ENCODE results near the gene GOLGA6D.
"Not testable (repeated sequence)": the region's sequence is repeated elsewhere in the genome, so short reads cannot be mapped to it uniquely, and the experiment has no call there.

Gene GOLGA6D

DNA sequence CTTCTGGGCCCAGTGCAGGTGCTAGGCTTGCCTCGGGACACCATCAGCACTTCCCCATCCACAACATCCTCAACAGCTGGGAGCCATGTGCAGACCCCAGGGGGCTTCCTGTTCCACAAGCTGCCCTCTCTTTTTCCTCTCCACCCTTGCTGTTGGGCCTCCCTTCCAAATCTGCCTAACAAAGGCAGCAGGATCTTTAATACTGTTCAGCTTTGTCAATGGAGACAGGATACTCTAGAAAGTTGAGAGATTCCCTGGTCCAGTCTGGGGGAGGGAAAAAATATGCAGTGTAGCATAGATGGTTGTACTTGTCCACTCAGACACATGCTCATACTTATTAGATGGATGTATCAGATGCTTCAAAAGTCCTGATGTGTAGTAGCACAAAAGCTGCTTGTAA, 4.1 kb upstream of the GOLGA6D start:
- not testable (repeated sequence) for DNase-seq (ENCODE audit: low read depth in 2 of 2)

DNA sequence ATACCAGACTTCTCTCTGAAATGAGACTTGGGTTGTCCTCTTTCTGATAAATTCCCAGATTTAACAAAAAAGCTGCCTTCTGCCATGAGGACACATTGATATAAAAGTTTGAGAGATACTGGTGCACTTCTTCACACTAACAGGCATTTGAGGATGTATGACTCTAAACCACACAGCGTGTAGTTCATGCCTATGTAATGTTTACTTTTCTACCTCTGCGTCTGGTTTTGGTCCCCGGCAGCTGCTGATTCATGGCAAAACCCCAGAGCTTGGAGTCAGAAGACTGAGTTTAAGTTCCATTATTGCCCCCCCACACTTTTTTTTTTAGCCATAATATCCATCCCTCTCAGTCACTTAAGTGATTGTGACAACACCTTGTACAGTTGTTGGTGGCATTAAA, 1.5 kb downstream of the GOLGA6D start:
- not testable (repeated sequence) for DNase-seq (ENCODE audit: low read depth in 2 of 2)

GRCh38 chr15:75293660-75294059, 11.0 kb downstream of the GOLGA6D start:
- DNase-seq (ENCODE audit: low read depth in 2 of 2): not testable (repeated sequence)

GRCh38 chr15:75298541-75299310, 16.1 kb downstream of the GOLGA6D start:
- DNase-seq (ENCODE audit: low read depth in 2 of 2): not testable (repeated sequence)

DNA sequence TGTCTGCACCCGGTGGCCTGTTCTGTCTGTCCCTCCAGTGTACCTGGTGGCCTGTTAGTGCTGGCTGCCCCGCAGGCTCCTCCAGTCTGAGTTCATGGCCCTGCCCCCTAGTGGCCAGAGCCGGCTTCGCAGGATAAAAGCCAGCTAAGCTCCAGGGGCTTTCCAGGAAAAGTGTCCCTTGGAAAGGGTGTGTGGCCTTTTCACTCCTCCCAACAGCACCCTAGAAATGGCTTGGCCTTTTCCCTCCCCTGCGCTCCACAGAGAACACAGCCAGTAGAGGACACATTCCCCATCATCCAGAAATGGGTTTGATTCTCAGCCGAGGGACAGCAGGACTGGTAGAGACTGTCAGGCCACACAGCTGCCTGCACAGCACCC, 16.7 kb downstream of the GOLGA6D start:
- not testable (repeated sequence) for DNase-seq (ENCODE audit: low read depth in 2 of 2)

GRCh38 chr15:75300026-75300425, 17.4 kb downstream of the GOLGA6D start:
- not testable (repeated sequence) for DNase-seq (ENCODE audit: low read depth in 2 of 2)

GRCh38 chr15:75302318-75302717, 19.7 kb downstream of the GOLGA6D start:
- DNase-seq (ENCODE audit: low read depth in 2 of 2): no peak

GRCh38 chr15:75302753-75303152, 20.1 kb downstream of the GOLGA6D start:
- DNase-seq (ENCODE audit: low read depth in 2 of 2): not testable (repeated sequence)

GRCh38 chr15:75306188-75306587, 23.6 kb downstream of the GOLGA6D start:
- DNase-seq (ENCODE audit: low read depth in 2 of 2): no peak

DNA sequence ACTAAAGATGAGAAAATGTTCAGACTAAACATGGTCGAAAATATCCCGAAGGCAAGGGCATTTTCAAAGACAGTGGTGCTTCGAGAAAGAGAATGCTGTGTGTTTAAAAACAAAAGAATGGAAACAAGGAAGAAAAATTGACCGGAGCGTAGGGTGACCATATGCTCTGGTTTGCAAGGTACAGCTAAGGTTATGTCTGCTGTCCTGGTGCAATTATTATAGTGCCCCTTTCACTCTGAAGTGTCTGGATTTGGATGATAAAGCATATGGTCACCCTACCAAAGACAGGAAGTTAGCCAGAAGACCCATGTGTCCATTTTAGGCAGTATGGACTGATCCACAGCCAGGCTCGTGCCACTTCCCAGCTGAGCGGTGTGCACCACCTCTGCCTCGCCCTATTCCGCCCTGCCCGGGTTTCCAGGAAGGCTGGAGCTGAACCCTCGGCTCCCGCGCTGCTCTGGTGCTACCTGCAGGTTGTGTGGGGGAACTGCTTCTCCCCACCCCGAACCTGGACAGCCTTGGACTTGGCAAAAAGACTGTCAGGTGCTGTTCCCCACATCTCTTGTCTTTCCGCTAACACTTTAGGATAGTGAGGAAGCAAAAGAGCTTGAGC, 25.2 kb downstream of the GOLGA6D start:
- no peak for DNase-seq (ENCODE audit: low read depth in 2 of 2)

DNA sequence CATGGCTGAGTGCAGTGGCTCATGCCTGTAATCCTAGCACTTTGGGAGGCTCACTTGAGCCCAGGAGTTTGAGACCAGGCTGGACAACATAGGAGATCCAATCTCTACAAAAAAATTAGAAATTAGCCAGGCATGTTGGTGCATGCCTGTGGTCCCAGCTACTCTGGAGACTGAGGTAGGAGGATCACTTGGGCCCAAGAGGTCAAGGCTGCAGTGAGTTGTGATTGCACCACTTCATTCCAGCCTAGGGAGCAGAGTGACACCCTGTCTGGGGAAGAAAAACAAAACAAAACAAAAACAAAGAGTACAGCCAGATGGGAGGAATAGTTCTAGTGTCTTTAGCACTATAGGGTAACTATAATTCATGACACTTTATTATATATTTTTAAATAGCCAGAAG, 27.1 kb downstream of the GOLGA6D start:
- DNase-seq (ENCODE audit: low read depth in 2 of 2): no peak

DNA sequence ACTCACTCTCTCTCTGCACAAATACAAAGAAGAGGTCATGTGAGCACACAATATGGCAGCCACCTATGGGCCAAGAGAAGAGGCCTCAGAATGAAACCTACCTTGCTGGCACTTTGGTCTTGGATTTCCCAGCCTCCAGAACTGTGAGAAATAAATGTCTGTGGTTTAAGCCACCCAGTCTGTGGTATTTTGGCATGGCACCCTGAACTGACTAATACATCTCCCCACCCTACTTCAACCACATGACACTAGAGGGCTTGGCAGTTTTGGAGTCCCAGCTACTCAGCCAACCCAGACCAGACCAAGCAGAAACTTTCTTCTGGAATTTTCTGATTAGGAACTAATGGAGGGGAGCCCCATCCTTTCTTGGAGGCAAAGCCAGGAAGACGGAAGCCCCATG, 29.9 kb downstream of the GOLGA6D start:
- not testable (repeated sequence) for DNase-seq (ENCODE audit: low read depth in 2 of 2)

DNA sequence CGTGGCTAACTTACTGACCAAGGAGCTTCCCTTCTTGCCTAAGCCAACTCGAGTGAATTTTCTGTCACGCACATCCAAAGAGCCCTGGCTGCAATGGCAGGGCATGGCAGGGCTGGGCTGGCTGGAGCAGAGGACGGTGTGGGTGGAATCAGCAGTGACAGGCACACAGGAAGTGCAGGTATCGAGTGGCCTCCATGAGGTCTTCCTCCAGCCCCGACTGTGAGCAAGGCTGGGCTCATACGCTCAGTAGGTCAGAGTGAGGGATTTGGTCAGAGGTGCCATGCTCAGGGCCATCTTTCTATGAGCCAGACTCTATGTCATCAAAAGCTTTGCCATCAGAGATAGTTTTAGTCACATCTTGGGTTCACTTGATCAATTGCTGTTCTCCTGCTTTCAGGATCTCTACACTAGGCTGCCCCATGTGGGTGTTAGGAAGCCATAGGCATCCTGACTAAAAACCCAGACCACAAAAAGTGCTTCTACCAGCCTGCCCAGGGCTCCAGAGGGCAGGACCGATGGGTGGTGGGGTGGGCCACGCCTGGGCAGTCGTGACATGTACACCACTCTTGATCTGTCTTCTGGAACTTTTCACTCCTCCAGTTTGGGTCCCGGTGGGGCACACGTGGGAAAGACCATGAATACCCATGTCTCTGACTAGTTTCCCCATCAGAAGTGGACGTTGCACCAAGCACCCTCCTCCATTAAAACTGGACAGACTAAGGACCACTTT, 30.6 kb downstream of the GOLGA6D start:
- DNase-seq (ENCODE audit: low read depth in 2 of 2): no peak

- no peak for DNase-seq (ENCODE audit: low read depth in 2 of 2)
Observed at GRCh38 chr15:75314552-75315290, 32.1 kb downstream of the GOLGA6D start.

- DNase-seq (ENCODE audit: low read depth in 2 of 2): not testable (repeated sequence)
Observed at GRCh38 chr15:75319231-75319897, 36.7 kb downstream of the GOLGA6D start.

GRCh38 chr15:75321711-75322110, 39.1 kb downstream of the GOLGA6D start:
- DNase-seq (ENCODE audit: low read depth in 2 of 2): no peak

DNA sequence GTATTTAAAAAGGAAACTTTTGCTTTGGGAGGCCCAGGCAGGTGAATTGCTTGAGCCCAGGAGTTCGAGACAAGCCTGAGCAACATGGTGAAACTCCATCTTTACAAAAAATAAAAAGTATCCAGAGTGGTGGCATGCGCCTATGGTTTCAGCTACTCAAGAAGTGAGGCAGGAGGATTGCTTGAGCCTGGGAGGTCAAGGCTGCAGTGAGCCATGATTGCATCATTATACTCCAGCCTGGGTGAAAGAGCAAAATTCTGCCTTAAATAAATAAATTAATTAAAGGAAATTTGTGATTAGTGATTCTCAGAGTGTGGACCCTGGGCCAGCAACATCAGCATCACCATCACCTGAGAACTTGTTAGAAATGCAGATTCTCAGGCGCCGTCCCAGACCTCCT, 43.3 kb downstream of the GOLGA6D start:
- DNase-seq (ENCODE audit: low read depth in 2 of 2): no peak

GRCh38 chr15:75327005-75327404, 44.4 kb downstream of the GOLGA6D start:
- no peak for DNase-seq (ENCODE audit: low read depth in 2 of 2)

- DNase-seq (ENCODE audit: low read depth in 2 of 2): no peak
Observed at GRCh38 chr15:75327491-75327890, 44.9 kb downstream of the GOLGA6D start.

- DNase-seq (ENCODE audit: low read depth in 2 of 2): no peak
Observed at GRCh38 chr15:75328493-75329314, 46.1 kb downstream of the GOLGA6D start.

DNA sequence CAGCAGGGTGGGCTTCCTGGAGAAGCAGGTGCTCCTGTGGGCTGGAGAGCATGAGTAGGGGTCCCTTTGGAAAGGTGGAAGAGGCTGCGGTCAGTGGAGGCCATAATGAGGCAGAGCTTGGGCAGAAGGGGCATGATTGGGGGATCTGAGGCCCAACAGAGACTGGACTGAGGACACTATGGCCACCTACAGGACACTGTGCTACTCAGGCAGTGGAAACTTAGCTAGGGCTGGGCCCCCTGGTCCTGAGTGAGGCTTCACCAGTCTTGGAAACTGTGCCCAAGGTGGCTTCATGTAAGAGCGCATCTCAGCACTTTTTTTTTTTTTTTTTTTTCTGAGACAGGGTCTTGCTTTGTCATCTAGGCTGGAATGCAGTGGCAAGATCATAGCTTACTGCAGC, 46.9 kb downstream of the GOLGA6D start:
- no peak for DNase-seq (ENCODE audit: low read depth in 2 of 2)

Measured in fibroblast of skin of left quadriceps (primary cell).